ENCODE measurements around the gene SPEG. TPM values are rescaled to one million over a fixed set of nuclear protein-coding genes. Genes with fewer than 3 reads are reported as not detected.

The SPEG gene
- polyA plus RNA-seq, 1 donor (not counting 4 experiments of a cell fraction or from before 2014, with no cell fraction given) = 18.8 TPM

DNA sequence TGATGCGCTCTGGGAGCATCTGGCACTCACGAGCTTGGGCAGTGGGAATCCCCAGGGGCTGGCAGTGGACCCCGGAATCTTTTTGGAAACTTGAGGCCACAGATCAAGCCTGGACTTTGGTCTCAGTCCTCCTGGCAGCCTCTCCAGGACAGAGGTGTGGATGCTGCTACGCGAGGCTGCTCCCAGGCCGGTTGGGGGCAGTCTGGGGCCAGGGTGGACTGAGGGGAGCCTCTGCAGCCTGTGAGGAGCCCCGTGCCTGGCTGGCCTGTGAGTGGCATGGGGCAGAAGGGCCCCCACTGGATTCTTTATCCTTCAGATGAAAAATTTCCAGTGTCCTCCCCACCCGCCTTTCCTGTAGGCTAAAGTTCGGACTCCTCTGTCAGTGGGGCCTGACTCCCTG lies 29.2 kb upstream of the SPEG start:
- no peak overlapping the region for H2AFZ ChIP-seq (ENCODE audit: control insufficient read depth, low read length)
- H3K9ac ChIP-seq (ENCODE audit: control insufficient read depth, extremely low read depth, insufficient read depth, low read length) = no peak overlapping the region
- peaks cover 4% of the 10 kb centered on the region for H3K27me3 ChIP-seq (ENCODE audit: control insufficient read depth, extremely low read depth, insufficient read depth, low read length)
- H4K20me1 ChIP-seq (ENCODE audit: control insufficient read depth, extremely low read depth, insufficient read depth, low read length) = no peaks in the 10 kb centered on the region
- H3K27ac ChIP-seq (ENCODE audit: control insufficient read depth, insufficient read depth, low read length) = no peak overlapping the region
- TF ChIP-seq EZH2 (IDR thresholded peaks at IDR 0.05; ENCODE audit: low read length) = no peak
- TF ChIP-seq, protein P1, sequence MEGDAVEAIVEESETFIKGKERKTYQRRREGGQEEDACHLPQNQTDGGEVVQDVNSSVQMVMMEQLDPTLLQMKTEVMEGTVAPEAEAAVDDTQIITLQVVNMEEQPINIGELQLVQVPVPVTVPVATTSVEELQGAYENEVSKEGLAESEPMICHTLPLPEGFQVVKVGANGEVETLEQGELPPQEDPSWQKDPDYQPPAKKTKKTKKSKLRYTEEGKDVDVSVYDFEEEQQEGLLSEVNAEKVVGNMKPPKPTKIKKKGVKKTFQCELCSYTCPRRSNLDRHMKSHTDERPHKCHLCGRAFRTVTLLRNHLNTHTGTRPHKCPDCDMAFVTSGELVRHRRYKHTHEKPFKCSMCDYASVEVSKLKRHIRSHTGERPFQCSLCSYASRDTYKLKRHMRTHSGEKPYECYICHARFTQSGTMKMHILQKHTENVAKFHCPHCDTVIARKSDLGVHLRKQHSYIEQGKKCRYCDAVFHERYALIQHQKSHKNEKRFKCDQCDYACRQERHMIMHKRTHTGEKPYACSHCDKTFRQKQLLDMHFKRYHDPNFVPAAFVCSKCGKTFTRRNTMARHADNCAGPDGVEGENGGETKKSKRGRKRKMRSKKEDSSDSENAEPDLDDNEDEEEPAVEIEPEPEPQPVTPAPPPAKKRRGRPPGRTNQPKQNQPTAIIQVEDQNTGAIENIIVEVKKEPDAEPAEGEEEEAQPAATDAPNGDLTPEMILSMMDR (optimal IDR thresholded peaks at IDR 0.05 in 1 of 3, IDR thresholded peaks at IDR 0.05 in 1 of 3, conservative IDR thresholded peaks at IDR 0.05 in 1 of 3; ENCODE audit: extremely low read depth in 1 of 3, insufficient read depth in 2 of 3, low read length in 3 of 3) = no peak
- FAIRE-seq (no peak), DNase-seq (ENCODE audit: low read depth, low spot score) (no peak)
- dilution Hi-C loops (cut with MboI; ENCODE audit: extremely low pct_ligation_motif_present, low sequenced_read_pairs) = no loop called here
- no peak overlapping the region for H3K4me3 ChIP-seq (ENCODE audit: control insufficient read depth in 2 of 3, extremely low read depth in 1 of 3, insufficient read depth in 2 of 3, low read depth in 1 of 3, low read length in 3 of 3)
- peaks cover 3% of the 10 kb centered on the region for H3K4me1 ChIP-seq (ENCODE audit: control insufficient read depth, extremely low read depth, insufficient read depth, low read length)
- H3K36me3 ChIP-seq (ENCODE audit: control insufficient read depth in 2 of 2, extremely low read depth in 1 of 2, insufficient read depth in 2 of 2, low read length in 2 of 2) = no peaks in the 10 kb centered on the region
- H3K4me2 ChIP-seq (ENCODE audit: control insufficient read depth, extremely low read depth, insufficient read depth, low read depth, low read length) = no peak overlapping the region
- H3K9me3 ChIP-seq (ENCODE audit: control insufficient read depth, low read depth, low read length) = no peaks in the 10 kb centered on the region
- H3K79me2 ChIP-seq (ENCODE audit: control insufficient read depth, insufficient read depth, low read length) = no peaks in the 10 kb centered on the region
- H3K9me1 ChIP-seq (ENCODE audit: control insufficient read depth, extremely low read depth, insufficient read depth, low read length) = no peaks in the 10 kb centered on the region

DNA sequence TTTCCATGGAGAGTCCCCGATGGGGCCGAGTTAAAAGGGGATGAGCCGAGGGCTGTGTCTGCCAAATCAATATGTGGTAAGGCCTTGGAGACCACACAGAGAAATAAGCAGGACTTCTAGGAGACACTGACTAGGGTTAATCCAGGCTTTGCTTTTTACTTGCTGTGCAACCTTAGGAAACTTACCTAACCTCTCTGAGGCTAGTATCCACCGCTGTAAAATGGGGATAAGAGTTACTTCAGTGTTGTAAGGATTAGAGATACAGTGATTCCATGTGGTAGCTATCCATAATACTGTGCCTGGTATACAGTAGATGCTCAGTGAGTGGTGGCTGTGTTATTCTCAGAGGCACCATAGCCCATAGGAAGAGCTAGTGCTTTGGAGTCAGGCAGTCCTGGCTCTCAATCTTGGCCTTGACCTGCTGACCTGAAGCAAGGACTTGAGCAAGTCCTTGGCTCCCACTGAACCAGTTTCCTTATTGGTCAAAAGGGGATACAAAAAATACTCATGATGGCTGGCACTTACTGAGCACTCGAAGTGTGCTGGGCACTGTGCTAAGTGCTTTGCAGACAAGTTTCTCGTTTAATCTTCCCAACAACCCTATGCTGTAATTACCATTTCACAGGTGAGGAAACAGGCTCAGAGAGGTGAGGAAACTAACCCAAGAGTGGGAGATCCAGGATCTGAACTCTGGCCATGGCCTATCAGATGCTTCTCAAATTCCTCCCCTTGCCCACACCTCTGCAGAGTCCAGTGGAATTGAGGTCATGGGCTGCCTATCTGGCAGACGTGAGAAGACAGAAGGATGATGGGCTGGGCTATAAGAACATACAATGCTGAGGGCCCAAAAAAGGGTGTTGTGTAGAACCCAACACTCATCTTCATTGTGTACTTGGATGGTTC lies 28.4 kb upstream of the SPEG start:
- no peaks in the 10 kb centered on the region for H3K9me1 ChIP-seq (ENCODE audit: control insufficient read depth, extremely low read depth, insufficient read depth, low read length)
- no peak overlapping the region for H3K4me3 ChIP-seq (ENCODE audit: control insufficient read depth in 2 of 3, extremely low read depth in 1 of 3, insufficient read depth in 2 of 3, low read depth in 1 of 3, low read length in 3 of 3)
- H4K20me1 ChIP-seq (ENCODE audit: control insufficient read depth, extremely low read depth, insufficient read depth, low read length) = no peaks in the 10 kb centered on the region
- no peak overlapping the region for H3K4me2 ChIP-seq (ENCODE audit: control insufficient read depth, extremely low read depth, insufficient read depth, low read depth, low read length)
- dilution Hi-C loops (cut with MboI; ENCODE audit: extremely low pct_ligation_motif_present, low sequenced_read_pairs) = no loop called here
- DNase-seq (ENCODE audit: low read depth, low spot score) (no peak), FAIRE-seq (peak; percentile 34)
- peaks cover 3% of the 10 kb centered on the region for H3K4me1 ChIP-seq (ENCODE audit: control insufficient read depth, extremely low read depth, insufficient read depth, low read length)
- no peaks in the 10 kb centered on the region for H3K9me3 ChIP-seq (ENCODE audit: control insufficient read depth, low read depth, low read length)
- TF ChIP-seq, protein P1 (optimal IDR thresholded peaks at IDR 0.05 in 1 of 3, IDR thresholded peaks at IDR 0.05 in 1 of 3, conservative IDR thresholded peaks at IDR 0.05 in 1 of 3; ENCODE audit: extremely low read depth in 1 of 3, insufficient read depth in 2 of 3, low read length in 3 of 3) = no peak
- no peak for TF ChIP-seq EZH2 (IDR thresholded peaks at IDR 0.05; ENCODE audit: low read length)
- no peak overlapping the region for H2AFZ ChIP-seq (ENCODE audit: control insufficient read depth, low read length)
- peaks cover 4% of the 10 kb centered on the region for H3K27me3 ChIP-seq (ENCODE audit: control insufficient read depth, extremely low read depth, insufficient read depth, low read length)
- no peaks in the 10 kb centered on the region for H3K79me2 ChIP-seq (ENCODE audit: control insufficient read depth, insufficient read depth, low read length)
- H3K36me3 ChIP-seq (ENCODE audit: control insufficient read depth in 2 of 2, extremely low read depth in 1 of 2, insufficient read depth in 2 of 2, low read length in 2 of 2) = no peaks in the 10 kb centered on the region
- H3K9ac ChIP-seq (ENCODE audit: control insufficient read depth, extremely low read depth, insufficient read depth, low read length) = no peak overlapping the region
- H3K27ac ChIP-seq (ENCODE audit: control insufficient read depth, insufficient read depth, low read length) = no peak overlapping the region
